CD14-positive monocyte (primary cell): ENCODE data around the gene LEUTX. TPM values are rescaled to one million over a fixed set of nuclear protein-coding genes. Genes with fewer than 3 reads are reported as not detected.

Source experiments
- DNase-seq, 3 donors: peaks; one replicate each; pipeline ENCODE4 v3.0.0-alpha.2; 2011 to 2022
- H2AFZ ChIP-seq: 2 replicates; pipeline ENCODE4 v1.6.0; 2012; ENCODE audit warnings: mild to moderate bottlenecking, low read depth, low read length, inconsistent platforms; ENCODE audit not compliant: insufficient read depth, poor library complexity, severe bottlenecking
- H3K27ac ChIP-seq, 2 donors: 1 replicate in 1 of 2; 2 replicates in 1 of 2; pipeline ENCODE4 v1.5.1; 2012 to 2013; ENCODE audit warnings: low read length in 2 of 2, control low read depth in 1 of 2, inconsistent platforms in 1 of 2, low read depth in 1 of 2, mild to moderate bottlenecking in 1 of 2
- H3K27me3 ChIP-seq, 2 donors: one replicate each; pipeline versions ENCODE4 v1.6.0 to v1.6.1; 2011 to 2013; ENCODE audit warnings: low read length in 2 of 2; ENCODE audit not compliant: control insufficient read depth in 2 of 2, insufficient read depth in 2 of 2
- H3K36me3 ChIP-seq, 2 donors: replicated peaks in 1 of 2; 1 replicate in 1 of 2; 2 replicates in 1 of 2; pipeline versions ENCODE4 v1.5.1 to v1.6.1; 2012 to 2013; ENCODE audit warnings: low read length in 2 of 2, control low read depth in 1 of 2, inconsistent platforms in 1 of 2, mild to moderate bottlenecking in 1 of 2; ENCODE audit not compliant: insufficient read depth in 2 of 2, control insufficient read depth in 1 of 2
- H3K4me1 ChIP-seq, 2 donors: 1 replicate in 1 of 2; 2 replicates in 1 of 2; pipeline versions ENCODE4 v1.5.1 to v1.6.1; 2012 to 2013; ENCODE audit warnings: low read length in 2 of 2, control low read depth in 1 of 2, inconsistent platforms in 1 of 2, mild to moderate bottlenecking in 1 of 2, moderate library complexity in 1 of 2; ENCODE audit not compliant: insufficient read depth in 2 of 2, control insufficient read depth in 1 of 2
- H3K4me2 ChIP-seq: replicated peaks from 2 replicates; pipeline ENCODE3; 2012; ENCODE audit warnings: low read length, moderate library complexity, mild to moderate bottlenecking; ENCODE audit not compliant: poor library complexity, severe bottlenecking; ENCODE audit errors: extremely low read depth
- H3K4me3 ChIP-seq, 3 experiments: fragments of 200-600 bp in 1 of 3; sonication (generic) in 1 of 3; replicated peaks in 1 of 3; 1 replicate in 2 of 3; 2 replicates in 1 of 3; pipeline ENCODE4 v1.5.1; 2011 to 2013; ENCODE audit warnings: low read length in 3 of 3, mild to moderate bottlenecking in 3 of 3, control low read depth in 2 of 3, low read depth in 2 of 3, inconsistent platforms in 1 of 3, moderate library complexity in 1 of 3
- H3K79me2 ChIP-seq: 2 replicates; pipeline ENCODE4 v1.6.0; 2012; ENCODE audit warnings: mild to moderate bottlenecking, control low read depth, inconsistent platforms, low read length, moderate library complexity; ENCODE audit not compliant: insufficient read depth
- H3K9ac ChIP-seq: 2 replicates; pipeline ENCODE4 v1.6.0; 2017; ENCODE audit warnings: low read length, mild to moderate bottlenecking; ENCODE audit not compliant: insufficient read depth, poor library complexity, severe bottlenecking
- H3K9me3 ChIP-seq, 2 donors: replicated peaks in 1 of 2; 1 replicate in 1 of 2; 2 replicates in 1 of 2; pipeline versions ENCODE4 v1.5.1 to v1.6.1; 2012 to 2013; ENCODE audit warnings: low read length in 2 of 2, control low read depth in 1 of 2; ENCODE audit not compliant: control insufficient read depth in 1 of 2, insufficient read depth in 1 of 2
- H4K20me1 ChIP-seq: 2 replicates; pipeline ENCODE4 v1.6.0; 2012; ENCODE audit warnings: mild to moderate bottlenecking, low read length, control low read depth, moderate library complexity; ENCODE audit not compliant: insufficient read depth
- H3K27ac Mint-ChIP-seq, 7 donors: one replicate each; pipeline ENCODE4 v1.8.0; 2020; ENCODE audit warnings: mild to moderate bottlenecking in 7 of 7, mixed read lengths in 7 of 7, moderate library complexity in 6 of 7, inconsistent platforms in 2 of 7
- H3K27me3 Mint-ChIP-seq, 3 donors: one replicate each; pipeline ENCODE4 v1.8.0; 2021 to 2022; ENCODE audit warnings: low read depth in 3 of 3, mild to moderate bottlenecking in 3 of 3, mixed read lengths in 3 of 3, moderate library complexity in 3 of 3, inconsistent platforms in 1 of 3
- H3K36me3 Mint-ChIP-seq, 2 donors: one replicate each; pipeline ENCODE4 v1.8.0; 2020; ENCODE audit warnings: mixed read lengths in 2 of 2, inconsistent platforms in 1 of 2, mild to moderate bottlenecking in 1 of 2
- H3K4me1 Mint-ChIP-seq: one replicate; pipeline ENCODE4 v1.8.0; 2020; ENCODE audit warnings: mild to moderate bottlenecking, mixed read lengths
- H3K4me3 Mint-ChIP-seq, 2 donors: one replicate each; pipeline ENCODE4 v1.8.0; 2020; ENCODE audit warnings: mild to moderate bottlenecking in 2 of 2, mixed read lengths in 2 of 2, moderate library complexity in 1 of 2
- H3K9me3 Mint-ChIP-seq, 7 donors: one replicate each; pipeline ENCODE4 v1.8.0; 2020 to 2022; ENCODE audit warnings: mixed read lengths in 7 of 7, mild to moderate bottlenecking in 6 of 7, moderate library complexity in 6 of 7, inconsistent platforms in 2 of 7
- WGBS: methylation state at CpG from one replicate; pipeline ENCODE4 v1.1.5; 2013; ENCODE audit warnings: missing lambda C conversion rate; ENCODE audit not compliant: insufficient coverage; 5-methylcytosine and 5-hydroxymethylcytosine counted together
- intact Hi-C, 2 donors: fragments of 100-400 bp; cut with micrococcal nuclease; formaldehyde crosslinking; loops; one replicate each; pipeline versions ENCODE4 v1.15.0 to v1.15.1; 2023
- polyA plus RNA-seq, 3 donors: library from polyadenylated mRNA; depleted of rRNA in 1 of 3; unstranded in 2 of 3; stranded (reverse) in 1 of 3; fragments of 300-500 nt in 2 of 3; fragments of >200 nt in 1 of 3; fragmentation: Illumina TruSeq in 2 of 3; gene quantifications; 1 replicate in 2 of 3; 2 replicates in 1 of 3; pipeline ENCODE4 v1.2.3, GENCODE V29; 2012 to 2021
- TF ChIP-seq, protein P1 (sequence below): fragments of 200-600 bp; IDR thresholded peaks from one replicate; pipeline ENCODE4 v1.8.0; 2022; ENCODE audit warnings: antibody characterized with exemption, mild to moderate bottlenecking

The LEUTX gene
- polyA plus RNA-seq, 3 donors = not detected

GRCh38 chr19:39745643-39746042 is 33.0 kb upstream of the LEUTX start:
- H2AFZ ChIP-seq = no peak overlapping the region
- 11% methylated on average over 3 of the region's 3 CpGs for WGBS
- no peaks in the 10 kb centered on the region for H3K27me3 ChIP-seq
- Mint-ChIP-seq H3K27ac (no peak overlapping the region), H3K27me3 (peaks cover 4 to 19% (median 8%) of the 10 kb centered on the region in 3 donors), H3K4me3 (no peak overlapping the region), H3K36me3 (no peaks in the 10 kb centered on the region), H3K9me3 (no peaks in the 10 kb centered on the region), H3K4me1 (peaks cover 6% of the 10 kb centered on the region)
- no peak overlapping the region for H3K27ac ChIP-seq
- no peak overlapping the region for H3K4me2 ChIP-seq
- no peak overlapping the region for H3K9ac ChIP-seq
- no peaks in the 10 kb centered on the region for H3K9me3 ChIP-seq
- intact Hi-C loops = no loop called here
- H3K36me3 ChIP-seq = no peaks in the 10 kb centered on the region
- H3K79me2 ChIP-seq = no peaks in the 10 kb centered on the region
- TF ChIP-seq, protein P1, sequence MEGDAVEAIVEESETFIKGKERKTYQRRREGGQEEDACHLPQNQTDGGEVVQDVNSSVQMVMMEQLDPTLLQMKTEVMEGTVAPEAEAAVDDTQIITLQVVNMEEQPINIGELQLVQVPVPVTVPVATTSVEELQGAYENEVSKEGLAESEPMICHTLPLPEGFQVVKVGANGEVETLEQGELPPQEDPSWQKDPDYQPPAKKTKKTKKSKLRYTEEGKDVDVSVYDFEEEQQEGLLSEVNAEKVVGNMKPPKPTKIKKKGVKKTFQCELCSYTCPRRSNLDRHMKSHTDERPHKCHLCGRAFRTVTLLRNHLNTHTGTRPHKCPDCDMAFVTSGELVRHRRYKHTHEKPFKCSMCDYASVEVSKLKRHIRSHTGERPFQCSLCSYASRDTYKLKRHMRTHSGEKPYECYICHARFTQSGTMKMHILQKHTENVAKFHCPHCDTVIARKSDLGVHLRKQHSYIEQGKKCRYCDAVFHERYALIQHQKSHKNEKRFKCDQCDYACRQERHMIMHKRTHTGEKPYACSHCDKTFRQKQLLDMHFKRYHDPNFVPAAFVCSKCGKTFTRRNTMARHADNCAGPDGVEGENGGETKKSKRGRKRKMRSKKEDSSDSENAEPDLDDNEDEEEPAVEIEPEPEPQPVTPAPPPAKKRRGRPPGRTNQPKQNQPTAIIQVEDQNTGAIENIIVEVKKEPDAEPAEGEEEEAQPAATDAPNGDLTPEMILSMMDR = no peak
- H3K4me3 ChIP-seq = no peak overlapping the region
- no peaks in the 10 kb centered on the region for H3K4me1 ChIP-seq
- no peaks in the 10 kb centered on the region for H4K20me1 ChIP-seq
- DNase-seq = peak; percentile 6 to 28 (median 13)

- Mint-ChIP-seq H3K4me1 (peaks cover 6% of the 10 kb centered on the region), H3K27ac (no peak overlapping the region), H3K9me3 (no peaks in the 10 kb centered on the region), H3K27me3 (peaks cover 2 to 15% (median 10%) of the 10 kb centered on the region in 3 donors), H3K36me3 (no peaks in the 10 kb centered on the region), H3K4me3 (no peak overlapping the region)
- Histone ChIP-seq H2AFZ (no peak overlapping the region), H3K4me2 (no peak overlapping the region), H3K27me3 (no peaks in the 10 kb centered on the region), H3K4me1 (no peaks in the 10 kb centered on the region), H3K27ac (no peak overlapping the region), H3K36me3 (no peaks in the 10 kb centered on the region), H3K9me3 (no peaks in the 10 kb centered on the region), H3K4me3 (no peak overlapping the region), H3K79me2 (no peaks in the 10 kb centered on the region), H4K20me1 (no peaks in the 10 kb centered on the region), H3K9ac (no peak overlapping the region)
- 68% methylated on average over 2 of the region's 4 CpGs for WGBS
- TF ChIP-seq, protein P1 = no peak
- intact Hi-C loops = no loop called here
- DNase-seq = no peak
Measured at GRCh38 chr19:39746836-39747529, 31.7 kb upstream of the LEUTX start.
